NCI-H2081 treated with DMSO at 0.1 percent for 48 hours (cell line): Measurements from ENCODE around the gene PRDM2.
"Not testable (repeated sequence)": the region's sequence is repeated elsewhere in the genome, so short reads cannot be mapped to it uniquely, and the experiment has no call there.

ENCODE experiments used
- DNase-seq: peaks from one replicate; lab custom pipeline; 2025; lab: John Stamatoyannopoulos, UW

PRDM2 gene

GRCh38 chr1:13699510-13699909, 478 bp upstream of the PRDM2 start:
- DNase-seq: no peak

- DNase-seq: no peak
Measured at GRCh38 chr1:13700521-13701270, 708 bp downstream of the PRDM2 start.

GRCh38 chr1:13701271-13701640, 1.3 kb downstream of the PRDM2 start:
- no peak for DNase-seq

DNA sequence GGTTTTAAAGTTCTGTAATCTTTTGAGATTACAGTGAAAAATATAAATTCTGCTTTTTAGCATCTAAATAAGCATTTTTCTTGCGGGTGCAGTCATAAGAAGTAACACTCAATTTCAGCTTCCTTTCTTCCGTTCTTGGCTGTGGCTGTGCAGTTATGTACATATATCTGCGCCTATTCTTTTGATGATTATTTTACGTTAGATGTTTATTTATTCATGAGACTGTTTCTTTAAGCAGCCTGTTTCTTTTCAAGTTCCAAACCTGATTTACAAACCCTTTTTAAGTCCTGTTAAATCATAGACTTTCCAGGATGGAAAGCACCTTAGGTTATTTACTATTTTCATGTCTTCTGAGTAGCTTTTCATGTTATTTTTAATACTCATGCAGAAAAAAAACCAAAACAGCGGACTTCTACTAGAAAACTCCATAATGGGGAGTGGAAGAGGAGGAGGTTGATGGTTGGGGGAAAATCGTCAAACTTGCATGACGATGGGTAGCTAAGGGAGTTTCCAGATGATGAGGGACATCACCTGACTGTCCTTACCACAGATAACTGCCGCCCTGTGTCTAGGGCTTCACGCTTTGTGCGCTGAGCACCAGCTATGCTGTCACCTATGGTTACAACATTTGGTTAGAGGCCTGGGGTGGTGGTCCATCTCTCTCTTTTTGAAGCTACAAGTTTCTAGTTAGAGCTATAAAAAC, 2.6 kb downstream of the PRDM2 start:
- DNase-seq: no peak

DNA sequence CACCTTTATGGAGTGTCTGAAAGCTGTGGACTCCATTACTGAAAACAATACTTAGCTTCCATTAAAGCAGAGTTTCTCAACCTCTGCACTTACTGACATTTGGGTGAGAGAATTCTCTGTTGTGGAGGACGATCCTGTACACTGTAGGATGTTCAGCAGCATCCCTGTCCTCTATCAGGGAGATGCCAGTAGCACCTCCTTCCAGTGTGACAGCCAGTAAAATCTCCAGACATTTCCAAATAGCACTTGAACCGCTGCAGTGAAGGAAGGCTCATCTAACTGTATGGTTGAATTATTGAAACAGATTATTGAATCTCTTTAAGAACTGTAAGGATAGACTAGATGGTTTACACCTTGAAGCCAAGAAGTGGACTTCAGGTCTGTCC, 3.1 kb downstream of the PRDM2 start:
- DNase-seq: no peak

DNA sequence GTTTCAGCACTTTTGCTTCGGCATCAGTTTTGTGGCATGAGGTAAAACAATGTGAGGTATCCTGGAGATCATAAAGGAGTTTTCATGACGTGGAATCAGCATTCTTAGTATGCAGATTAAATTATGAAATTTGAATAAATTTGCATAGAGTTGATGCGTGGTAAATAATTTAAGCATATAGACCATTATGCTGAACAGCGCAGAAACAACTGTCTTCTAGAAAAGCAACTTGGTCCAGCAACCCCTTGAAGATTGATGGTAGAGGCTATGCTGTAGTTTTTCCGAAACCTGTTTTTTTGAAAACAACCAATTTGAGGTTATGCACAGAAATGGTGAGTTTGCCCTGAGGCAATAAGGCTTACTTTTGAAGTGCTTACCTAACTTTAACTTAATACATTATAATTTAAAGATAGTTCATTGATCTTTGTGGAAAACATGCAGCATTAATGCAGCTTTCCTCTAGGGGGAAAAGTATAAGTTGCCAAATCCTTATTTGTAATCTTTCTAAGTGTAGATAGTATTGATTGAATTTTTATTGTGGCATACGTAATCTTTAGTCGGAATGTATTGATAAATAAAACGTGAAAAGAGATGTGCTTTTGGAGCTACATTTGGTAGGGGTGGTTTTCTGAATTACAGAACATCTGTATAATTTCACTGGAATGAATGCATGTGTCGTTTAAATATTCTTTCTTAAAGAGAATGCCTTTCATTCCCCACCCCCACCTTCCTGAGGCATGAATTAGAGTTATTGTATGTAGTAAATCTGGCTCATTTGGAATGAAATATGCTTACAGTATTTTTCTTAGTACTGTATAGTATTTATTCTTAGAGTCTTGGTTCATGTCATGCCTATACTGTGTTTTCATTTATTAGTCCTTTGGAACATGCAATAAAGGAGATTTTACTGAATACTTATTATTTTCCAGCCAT, 3.8 kb downstream of the PRDM2 start:
- no peak for DNase-seq

GRCh38 chr1:13706046-13706445, 6.1 kb downstream of the PRDM2 start:
- no peak for DNase-seq

GRCh38 chr1:13707164-13707563, 7.2 kb downstream of the PRDM2 start:
- no peak for DNase-seq

GRCh38 chr1:13708380-13708982, 8.5 kb downstream of the PRDM2 start:
- DNase-seq: no peak

DNA sequence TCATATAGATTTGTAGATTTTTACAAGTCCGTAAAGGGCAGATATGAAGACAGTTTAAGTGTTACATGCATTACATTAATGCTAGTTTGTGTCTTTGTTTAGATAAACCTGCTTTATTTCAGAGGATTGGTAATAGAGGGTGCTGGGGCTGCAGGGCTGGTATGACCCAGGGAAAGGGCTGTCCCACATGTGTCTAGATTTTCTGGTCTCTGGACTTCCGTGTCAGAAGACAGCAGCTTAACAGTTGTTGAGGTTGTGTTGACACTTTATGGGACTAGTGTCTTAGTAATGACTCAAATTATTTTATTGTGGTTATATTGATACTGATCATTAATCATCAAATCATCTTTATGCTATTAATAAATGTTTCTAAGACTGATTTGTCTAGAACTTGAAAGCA, 10.1 kb downstream of the PRDM2 start:
- DNase-seq: no peak

DNA sequence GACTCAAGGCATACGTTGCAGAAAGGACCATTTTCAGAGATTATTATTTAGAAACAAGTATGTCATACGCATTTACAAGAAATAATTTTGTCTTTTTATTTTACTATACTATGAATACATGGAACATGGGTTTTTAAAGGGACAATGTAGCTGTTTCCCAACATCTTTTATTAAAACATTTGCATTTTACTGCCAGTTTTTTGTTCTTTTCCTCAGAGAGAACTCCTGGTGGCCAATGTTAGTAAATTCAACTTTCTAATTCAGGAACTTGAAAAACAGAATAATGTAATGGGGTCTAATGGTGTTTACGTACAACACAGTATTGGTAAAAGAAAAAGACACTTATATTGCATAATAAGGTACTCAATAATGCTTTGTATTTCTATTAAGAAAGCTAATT, 14.9 kb downstream of the PRDM2 start:
- DNase-seq: no peak

GRCh38 chr1:13715616-13716287, 15.8 kb downstream of the PRDM2 start:
- DNase-seq: not testable (repeated sequence)

DNA sequence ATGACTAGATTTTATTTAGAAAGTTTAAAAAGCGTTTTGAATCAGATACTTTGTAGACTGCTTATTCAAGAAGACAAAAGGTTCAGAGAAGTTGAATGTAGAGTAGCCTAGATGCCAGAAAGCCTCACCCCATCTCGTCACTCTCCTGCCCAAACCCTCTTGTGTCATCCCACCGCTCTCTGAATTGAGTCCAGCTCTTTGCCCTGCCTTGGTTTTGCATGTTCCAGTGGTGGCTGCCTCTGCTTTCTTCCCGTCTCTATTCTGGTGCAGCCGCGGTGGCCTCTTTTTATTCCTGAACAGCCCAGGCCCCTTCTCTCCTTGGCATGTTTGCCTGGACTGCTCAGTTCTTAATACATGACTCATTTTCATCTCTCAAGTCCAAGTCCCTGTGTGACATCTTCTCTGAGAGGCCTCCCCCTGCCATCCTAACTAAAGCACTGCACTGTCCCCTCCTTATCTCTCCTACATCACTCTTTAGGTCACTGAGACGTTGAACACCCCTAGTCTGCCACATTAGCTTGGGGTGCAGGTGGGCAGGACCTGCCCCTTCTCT, 22.9 kb downstream of the PRDM2 start:
- no peak for DNase-seq

DNA sequence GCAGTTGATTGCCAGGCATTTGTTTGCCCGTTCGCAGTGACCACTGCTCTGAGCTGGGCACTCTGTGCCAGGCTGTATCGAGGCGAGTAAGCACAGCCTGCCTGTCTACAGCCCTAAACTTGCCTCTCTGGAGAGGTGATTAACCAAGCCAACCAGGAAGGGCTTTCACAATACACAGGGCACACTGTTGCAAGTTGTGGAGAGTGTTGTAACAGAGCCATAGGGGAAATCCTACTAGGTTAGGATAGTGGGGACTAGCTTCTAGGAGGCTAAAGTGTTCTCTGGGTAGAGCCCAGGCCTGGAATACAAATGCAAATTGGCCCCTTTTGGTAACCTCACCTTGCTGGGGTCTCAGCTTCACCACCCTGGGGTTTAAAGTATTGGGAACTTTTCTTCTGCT, 23.8 kb downstream of the PRDM2 start:
- no peak for DNase-seq

DNA sequence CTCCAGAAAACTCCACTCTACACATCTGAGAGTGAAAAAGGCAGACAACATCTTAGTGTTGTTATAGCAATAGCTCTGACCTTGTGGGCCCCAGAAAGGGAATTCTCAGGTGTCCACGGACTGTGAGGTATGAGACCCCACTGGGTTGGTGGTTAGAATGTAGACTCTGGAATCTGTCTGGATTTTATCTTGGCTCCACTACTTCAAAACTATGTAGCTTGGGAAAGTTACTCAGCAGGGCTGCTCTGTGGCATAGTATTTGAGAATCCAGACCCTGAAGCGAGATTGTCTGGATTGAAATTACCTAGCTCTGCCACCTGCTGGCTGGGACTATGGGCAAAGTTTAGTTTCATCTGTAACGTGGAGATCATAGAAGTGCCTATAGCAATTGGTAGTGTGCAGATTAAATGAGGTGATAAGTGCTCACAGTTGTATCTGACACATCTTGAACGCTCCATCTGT, 25.8 kb downstream of the PRDM2 start:
- no peak for DNase-seq

DNA sequence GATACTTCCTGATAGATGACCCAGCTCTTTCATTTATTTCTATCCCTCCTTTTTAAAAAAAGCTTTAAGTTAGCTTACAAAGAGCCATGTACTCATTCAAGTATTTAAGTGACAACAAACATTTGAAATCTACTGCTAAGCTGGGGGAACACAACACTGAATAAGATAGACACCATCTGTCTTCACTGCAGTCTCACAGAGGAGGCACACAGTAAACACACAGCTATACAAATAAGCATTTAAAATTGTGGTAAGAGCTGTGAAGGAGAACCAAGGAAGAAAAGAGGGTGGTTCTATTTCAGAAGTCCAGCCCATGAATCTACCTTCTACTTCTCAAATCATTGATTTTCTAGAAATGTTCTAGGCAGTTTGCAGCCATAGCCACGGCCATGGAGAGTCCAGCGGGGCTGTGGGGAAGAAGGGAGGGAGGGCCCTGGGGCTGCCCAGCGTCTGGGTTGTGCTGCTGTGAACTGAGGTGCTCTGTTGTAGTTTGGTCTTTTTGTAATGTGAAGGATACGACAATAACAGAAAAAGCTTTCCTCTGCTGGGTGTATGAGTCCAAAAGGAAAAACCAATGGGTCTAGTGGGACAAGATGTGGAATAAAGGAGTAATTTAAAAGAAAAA, 28.2 kb downstream of the PRDM2 start:
- DNase-seq: no peak

DNA sequence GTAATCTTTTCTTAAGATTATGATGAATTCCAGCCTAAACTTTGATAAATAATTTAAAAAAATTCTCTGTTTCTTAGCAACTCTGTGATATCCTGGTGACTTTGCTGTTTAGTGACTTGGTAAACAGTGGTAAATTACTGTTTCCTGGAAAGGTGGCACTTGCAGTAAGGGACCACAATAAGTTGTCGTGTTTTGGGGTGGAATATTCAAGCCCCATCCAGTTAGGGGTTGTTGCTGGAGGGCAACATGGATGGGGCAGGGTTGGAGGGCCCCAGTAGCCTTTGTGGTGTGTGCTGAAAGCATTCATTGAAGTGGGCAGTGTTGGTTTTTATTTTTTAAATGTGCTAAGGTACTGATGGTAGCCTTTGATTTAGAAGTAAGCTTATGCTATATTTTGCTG, 30.3 kb downstream of the PRDM2 start:
- no peak for DNase-seq

- no peak for DNase-seq
Measured at GRCh38 chr1:13730751-13731482, 30.9 kb downstream of the PRDM2 start.

- no peak for DNase-seq
Measured at GRCh38 chr1:13731897-13732296, 31.9 kb downstream of the PRDM2 start.
